Measurements from ENCODE around the gene COG1.

COG1 gene

GRCh38 chr17:73186283-73187050 is 6.4 kb upstream of the COG1 start:
- Histone ChIP-seq H3F3A (ENCODE audit: insufficient read depth, low read length) (no peaks in the 10 kb centered on the region), H3K36me3 (replicated peaks; ENCODE audit: insufficient read depth, low read length) (no peaks in the 10 kb centered on the region), H3K27me3 (replicated peaks; ENCODE audit: insufficient read depth, low read length) (no peaks in the 10 kb centered on the region), H3K79me2 (ENCODE audit: low read length) (peaks cover 7% of the 10 kb centered on the region), H3K9me2 (replicated peaks; ENCODE audit: insufficient read depth, low read length) (no peaks in the 10 kb centered on the region), H3K4me2 (ENCODE audit: low read depth, low read length) (no peak overlapping the region), H3K9me3 (replicated peaks; ENCODE audit: insufficient read depth, low read length) (no peaks in the 10 kb centered on the region), H2AFZ (ENCODE audit: low read length) (no peak overlapping the region), H3K9ac (ENCODE audit: low read length) (no peak overlapping the region), H3K27ac (ENCODE audit: low read length) (no peak overlapping the region), H3K4me1 (ENCODE audit: low read length) (no peaks in the 10 kb centered on the region), H4K20me1 (ENCODE audit: insufficient read depth, low read length) (no peaks in the 10 kb centered on the region), H3K4me3 (ENCODE audit: low read length) (no peak overlapping the region)
- DNase-seq = no peak
- TF ChIP-seq EZH2 (optimal IDR thresholded peaks at IDR 0.05; ENCODE audit: low read depth, low read length) (no peak), EZH2phosphoT487 (IDR thresholded peaks at IDR 0.05; ENCODE audit: low read length) (no peak), CTCF (IDR thresholded peaks at IDR 0.05; ENCODE audit: low read length) (no peak)

GRCh38 chr17:73187203-73187769 is 5.6 kb upstream of the COG1 start:
- Histone ChIP-seq H3F3A (ENCODE audit: insufficient read depth, low read length) (peaks cover 5% of the 10 kb centered on the region; the same call in 1 of the 2 replicates), H3K79me2 (ENCODE audit: low read length) (peaks cover 7% of the 10 kb centered on the region), H3K27ac (ENCODE audit: low read length) (no peak overlapping the region), H3K9me3 (replicated peaks; ENCODE audit: insufficient read depth, low read length) (no peaks in the 10 kb centered on the region), H3K9me2 (replicated peaks; ENCODE audit: insufficient read depth, low read length) (no peaks in the 10 kb centered on the region), H3K9ac (ENCODE audit: low read length) (no peak overlapping the region), H3K36me3 (replicated peaks; ENCODE audit: insufficient read depth, low read length) (no peaks in the 10 kb centered on the region), H3K4me2 (ENCODE audit: low read depth, low read length) (no peak overlapping the region), H3K27me3 (replicated peaks; ENCODE audit: insufficient read depth, low read length) (no peaks in the 10 kb centered on the region), H3K4me3 (ENCODE audit: low read length) (no peak overlapping the region), H4K20me1 (ENCODE audit: insufficient read depth, low read length) (no peaks in the 10 kb centered on the region), H3K4me1 (ENCODE audit: low read length) (no peaks in the 10 kb centered on the region), H2AFZ (ENCODE audit: low read length) (no peak overlapping the region)
- TF ChIP-seq EZH2phosphoT487 (IDR thresholded peaks at IDR 0.05; ENCODE audit: low read length) = no peak
- no peak for TF ChIP-seq CTCF (IDR thresholded peaks at IDR 0.05; ENCODE audit: low read length)
- TF ChIP-seq EZH2 (optimal IDR thresholded peaks at IDR 0.05; ENCODE audit: low read depth, low read length) = no peak
- no peak for DNase-seq

- no peak overlapping the region for H3K27ac ChIP-seq (ENCODE audit: low read length)
- TF ChIP-seq EZH2phosphoT487 (IDR thresholded peaks at IDR 0.05; ENCODE audit: low read length) (no peak), EZH2 (optimal IDR thresholded peaks at IDR 0.05; ENCODE audit: low read depth, low read length) (no peak), CTCF (IDR thresholded peaks at IDR 0.05; ENCODE audit: low read length) (no peak)
These were observed 4.8 kb upstream of the COG1 start for GRCh38 chr17:73188011-73188410.

More at GRCh38 chr17:73188011-73188410, 4.8 kb upstream of the COG1 start:
- Histone ChIP-seq H3K9me3 (replicated peaks; ENCODE audit: insufficient read depth, low read length) (no peaks in the 10 kb centered on the region), H3K27me3 (replicated peaks; ENCODE audit: insufficient read depth, low read length) (no peaks in the 10 kb centered on the region), H3K9me2 (replicated peaks; ENCODE audit: insufficient read depth, low read length) (no peaks in the 10 kb centered on the region), H3F3A (ENCODE audit: insufficient read depth, low read length) (peaks cover 5% of the 10 kb centered on the region; the same call in 1 of the 2 replicates), H3K9ac (ENCODE audit: low read length) (no peak overlapping the region), H2AFZ (ENCODE audit: low read length) (no peak overlapping the region), H3K36me3 (replicated peaks; ENCODE audit: insufficient read depth, low read length) (no peaks in the 10 kb centered on the region), H4K20me1 (ENCODE audit: insufficient read depth, low read length) (no peaks in the 10 kb centered on the region), H3K4me2 (ENCODE audit: low read depth, low read length) (no peak overlapping the region), H3K79me2 (ENCODE audit: low read length) (peaks cover 8% of the 10 kb centered on the region), H3K4me3 (ENCODE audit: low read length) (no peak overlapping the region), H3K4me1 (ENCODE audit: low read length) (no peaks in the 10 kb centered on the region)
- no peak for DNase-seq
